A549 (cell line): ENCODE data around the gene PNPLA8.

Experiments used
- BHLHE40 ChIP-seq: IDR thresholded peaks from 2 replicates; pipeline ENCODE4 v1.6.1; 2012; ENCODE audit warnings: low read depth, low read length, inconsistent platforms
- CTCF ChIP-seq: fragments of >200 bp; sonication (Bioruptor Twin); formaldehyde crosslinking; IDR thresholded peaks from 3 replicates; pipeline ENCODE4 v1.5.1; 2016
- EP300 ChIP-seq, 2 experiments: fragments of >200 bp; sonication (Bioruptor Twin); formaldehyde crosslinking; IDR thresholded peaks; 2 replicates in 1 of 2; 3 replicates in 1 of 2; pipeline ENCODE4 v1.6.1; 2016 to 2017
- POLR2A ChIP-seq: IDR thresholded peaks from 2 replicates; pipeline ENCODE4 v1.6.1; 2012; ENCODE audit warnings: mild to moderate bottlenecking, low read length

DNA sequence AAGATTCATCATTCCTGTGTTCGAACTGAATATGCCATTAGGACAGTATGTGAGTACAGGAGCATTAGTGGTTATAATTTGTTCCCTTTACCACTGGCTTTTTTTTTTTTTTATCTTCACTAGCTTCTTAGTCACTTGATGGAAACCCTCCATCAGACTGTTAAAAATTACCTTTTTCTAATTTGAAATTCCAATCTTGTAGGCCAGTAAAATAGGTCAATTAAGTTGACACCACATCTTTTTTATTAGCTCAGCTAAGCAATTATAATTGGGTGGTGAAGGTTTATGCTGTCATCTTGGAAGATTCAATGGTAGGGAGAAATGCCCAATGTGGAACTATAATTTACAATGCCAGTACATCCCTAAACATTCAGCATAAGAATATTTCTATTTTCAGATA, 75.8 kb downstream of the PNPLA8 start:
- TF ChIP-seq CTCF (no peak), BHLHE40 (no peak), POLR2A (no peak), EP300 (IDR thresholded peaks at IDR 0.05) (no peak)
